Thoracic aorta (tissue), 2 donors: Measurements from ENCODE around the gene FBLN7. TPM values are rescaled to one million over a fixed set of nuclear protein-coding genes. Genes with fewer than 3 reads are reported as not detected.
"Not testable (repeated sequence)": the region's sequence is repeated elsewhere in the genome, so short reads cannot be mapped to it uniquely, and the experiment has no call there.

Experiments used
- ATAC-seq: fragments of 150-250 bp; one replicate; pipeline ENCODE4 v1.8.0; 2017; ENCODE audit warnings: low read depth; ENCODE audit not compliant: insufficient number of reproducible peaks, low FRiP score
- DNase-seq: peaks from one replicate; pipeline ENCODE4 v3.0.0-alpha.2; 2020; ENCODE audit warnings: low spot score
- H3K27ac ChIP-seq, 2 donors: fragments of 200-600 bp; sonication (generic); 1 replicate in 1 of 2; 2 replicates in 1 of 2; pipeline ENCODE4 v1.5.1; 2016; ENCODE audit warnings: mild to moderate bottlenecking in 2 of 2, moderate library complexity in 2 of 2
- H3K27me3 ChIP-seq: fragments of 200-600 bp; sonication (generic); replicated peaks from 2 replicates; pipeline ENCODE4 v1.6.0; 2016; ENCODE audit warnings: mild to moderate bottlenecking; ENCODE audit not compliant: insufficient read depth
- H3K36me3 ChIP-seq: fragments of 200-600 bp; sonication (generic); one replicate; pipeline ENCODE4 v1.5.1; 2016
- H3K4me1 ChIP-seq, 2 donors: fragments of 200-600 bp; sonication (generic); 1 replicate in 1 of 2; 2 replicates in 1 of 2; pipeline versions ENCODE4 v1.5.1 to v1.6.0; 2016; ENCODE audit warnings: low read depth in 2 of 2, mild to moderate bottlenecking in 1 of 2; ENCODE audit not compliant: control insufficient read depth in 1 of 2
- H3K4me3 ChIP-seq: fragments of 200-600 bp; sonication (generic); 2 replicates; pipeline ENCODE4 v1.5.1; 2016; ENCODE audit warnings: mild to moderate bottlenecking
- H3K9me3 ChIP-seq: fragments of 200-600 bp; sonication (generic); 2 replicates; pipeline ENCODE4 v1.5.1; 2016
- total RNA-seq, 2 donors: library from RNA; depleted of rRNA; stranded (reverse); fragments of >200 nt; gene quantifications; one replicate each; pipeline versions ENCODE4 v1.1.0 to v1.2.3, GENCODE V29; 2016
- TF ChIP-seq, protein P1 (sequence below): fragments of 200-600 bp; sonication (generic); IDR thresholded peaks from one replicate; pipeline ENCODE4 v1.5.1; 2019; ENCODE audit warnings: antibody characterized with exemption

Gene FBLN7
- total RNA-seq, 2 donors from 2014 or later = 5.1 to 15.6 TPM

DNA sequence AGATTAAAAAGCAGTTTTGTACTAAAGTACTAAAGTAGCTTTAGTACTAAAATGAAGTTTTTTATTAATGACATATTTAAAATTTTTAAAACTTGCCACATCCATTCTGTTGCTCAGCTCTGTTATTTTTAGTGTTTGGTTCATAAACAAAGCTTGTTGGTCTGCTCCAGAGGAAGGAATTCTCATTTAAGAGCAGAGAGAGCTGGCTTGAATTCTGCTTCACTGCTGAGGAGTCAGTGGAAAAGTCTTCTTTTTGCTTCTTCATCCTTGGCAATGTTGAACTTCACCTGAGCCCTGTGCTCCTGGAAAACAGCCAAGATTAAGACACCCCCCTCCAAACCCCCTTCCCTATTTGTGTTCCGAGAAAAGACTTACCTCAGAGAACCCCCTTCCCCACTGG is 42.5 kb upstream of the FBLN7 start:
- no peak overlapping the region for H3K27ac ChIP-seq
- H3K9me3 ChIP-seq = no peaks in the 10 kb centered on the region
- peaks cover 7 to 11% of the 10 kb centered on the region in 2 donors for H3K4me1 ChIP-seq
- TF ChIP-seq, protein P1, sequence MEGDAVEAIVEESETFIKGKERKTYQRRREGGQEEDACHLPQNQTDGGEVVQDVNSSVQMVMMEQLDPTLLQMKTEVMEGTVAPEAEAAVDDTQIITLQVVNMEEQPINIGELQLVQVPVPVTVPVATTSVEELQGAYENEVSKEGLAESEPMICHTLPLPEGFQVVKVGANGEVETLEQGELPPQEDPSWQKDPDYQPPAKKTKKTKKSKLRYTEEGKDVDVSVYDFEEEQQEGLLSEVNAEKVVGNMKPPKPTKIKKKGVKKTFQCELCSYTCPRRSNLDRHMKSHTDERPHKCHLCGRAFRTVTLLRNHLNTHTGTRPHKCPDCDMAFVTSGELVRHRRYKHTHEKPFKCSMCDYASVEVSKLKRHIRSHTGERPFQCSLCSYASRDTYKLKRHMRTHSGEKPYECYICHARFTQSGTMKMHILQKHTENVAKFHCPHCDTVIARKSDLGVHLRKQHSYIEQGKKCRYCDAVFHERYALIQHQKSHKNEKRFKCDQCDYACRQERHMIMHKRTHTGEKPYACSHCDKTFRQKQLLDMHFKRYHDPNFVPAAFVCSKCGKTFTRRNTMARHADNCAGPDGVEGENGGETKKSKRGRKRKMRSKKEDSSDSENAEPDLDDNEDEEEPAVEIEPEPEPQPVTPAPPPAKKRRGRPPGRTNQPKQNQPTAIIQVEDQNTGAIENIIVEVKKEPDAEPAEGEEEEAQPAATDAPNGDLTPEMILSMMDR = no peak
- DNase-seq = no peak
- H3K27me3 ChIP-seq = no peaks in the 10 kb centered on the region
- no peak overlapping the region for H3K4me3 ChIP-seq
- H3K36me3 ChIP-seq = peaks cover 16% of the 10 kb centered on the region
- ATAC-seq = no peak

DNA sequence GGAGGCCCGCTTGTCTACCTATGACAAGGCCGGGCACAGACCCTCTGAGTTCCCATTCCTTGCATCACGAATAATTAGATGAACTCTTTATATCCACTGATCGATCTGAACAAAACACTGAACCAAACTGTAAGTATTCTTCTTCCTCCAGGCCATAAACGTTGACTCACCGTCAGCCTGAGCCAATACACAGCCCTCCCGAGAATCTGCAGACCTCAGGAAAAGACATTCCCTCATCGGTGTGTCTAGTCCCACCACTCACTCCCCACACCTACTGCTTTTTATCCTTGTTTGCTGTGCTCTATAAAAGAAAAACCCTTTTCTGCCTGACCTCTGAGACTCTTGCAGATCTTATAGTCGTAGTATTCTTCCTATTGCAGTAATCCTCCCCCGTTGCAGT is 42.1 kb upstream of the FBLN7 start:
- no peak overlapping the region for H3K4me3 ChIP-seq
- peaks cover 16% of the 10 kb centered on the region for H3K36me3 ChIP-seq
- H3K27ac ChIP-seq = no peak overlapping the region

DNA sequence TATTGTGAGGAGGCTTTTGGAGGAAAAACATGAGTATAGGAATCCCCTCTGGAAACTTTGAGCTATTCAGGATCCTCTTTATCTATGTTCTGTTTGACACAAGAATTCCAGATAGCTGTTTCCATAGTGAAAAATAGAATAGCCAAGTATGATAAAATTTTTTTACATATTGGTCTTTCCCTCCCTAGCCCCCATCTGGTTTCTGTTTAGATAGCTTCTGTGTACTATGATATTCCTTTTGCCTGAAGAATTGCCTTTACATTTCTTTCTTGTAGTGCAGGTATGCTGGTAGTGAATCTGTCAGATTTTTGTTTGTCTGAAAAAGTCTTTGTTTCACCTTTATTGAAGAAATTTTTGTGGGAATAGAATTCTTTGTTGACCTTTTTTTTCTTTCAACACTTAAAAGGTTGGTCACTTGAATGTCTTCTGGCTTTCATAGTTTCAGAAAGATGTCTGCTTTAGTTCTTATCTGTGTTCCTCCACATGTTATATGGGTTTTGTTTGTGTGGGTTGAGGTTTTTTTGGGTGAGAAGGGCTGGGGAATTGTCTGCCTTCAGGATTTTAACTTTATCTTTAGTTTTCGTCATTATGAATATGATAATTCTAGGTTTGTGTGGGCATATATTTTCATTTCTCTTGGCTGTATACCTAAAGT is 29.9 kb upstream of the FBLN7 start:
- ATAC-seq = no peak
- no peak overlapping the region for H3K27ac ChIP-seq
- TF ChIP-seq, protein P1 = no peak
- peaks cover 4% of the 10 kb centered on the region for H3K9me3 ChIP-seq
- no peaks in the 10 kb centered on the region for H3K27me3 ChIP-seq
- H3K36me3 ChIP-seq = peaks cover 33% of the 10 kb centered on the region
- DNase-seq = no peak
- H3K4me3 ChIP-seq = no peak overlapping the region
- no peaks in the 10 kb centered on the region for H3K4me1 ChIP-seq

More for the DNA sequence above, 42.1 kb upstream of the FBLN7 start:
- TF ChIP-seq, protein P1 = no peak
- H3K27me3 ChIP-seq = no peaks in the 10 kb centered on the region
- no peaks in the 10 kb centered on the region for H3K9me3 ChIP-seq
- peaks cover 7 to 11% of the 10 kb centered on the region in 2 donors for H3K4me1 ChIP-seq
- no peak for DNase-seq
- ATAC-seq = no peak

DNA sequence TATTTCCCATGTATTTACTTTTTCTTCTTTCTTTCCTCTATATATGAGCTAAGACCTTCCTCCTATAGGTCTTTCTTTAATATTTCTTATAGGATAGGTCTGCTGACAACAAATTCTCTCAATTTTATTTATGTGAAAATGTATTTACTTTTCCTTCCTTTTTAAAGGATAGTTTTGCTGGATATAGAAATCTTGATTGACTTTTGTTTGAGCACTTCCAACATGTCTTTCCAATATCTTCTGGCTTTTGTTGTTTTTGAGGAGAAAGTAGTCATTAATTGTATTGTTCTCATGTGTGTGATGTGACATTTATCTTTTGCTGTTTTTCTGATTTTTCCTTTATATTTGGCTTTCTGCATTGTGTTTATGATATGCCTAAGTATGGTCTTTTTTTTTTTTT is 28.9 kb upstream of the FBLN7 start:
- TF ChIP-seq, protein P1 = no peak
- Histone ChIP-seq H3K9me3 (peaks cover 4% of the 10 kb centered on the region), H3K4me3 (no peak overlapping the region), H3K27me3 (no peaks in the 10 kb centered on the region), H3K4me1 (no peaks in the 10 kb centered on the region), H3K36me3 (peaks cover 33% of the 10 kb centered on the region), H3K27ac (no peak overlapping the region)
- ATAC-seq (no peak), DNase-seq (no peak)

DNA sequence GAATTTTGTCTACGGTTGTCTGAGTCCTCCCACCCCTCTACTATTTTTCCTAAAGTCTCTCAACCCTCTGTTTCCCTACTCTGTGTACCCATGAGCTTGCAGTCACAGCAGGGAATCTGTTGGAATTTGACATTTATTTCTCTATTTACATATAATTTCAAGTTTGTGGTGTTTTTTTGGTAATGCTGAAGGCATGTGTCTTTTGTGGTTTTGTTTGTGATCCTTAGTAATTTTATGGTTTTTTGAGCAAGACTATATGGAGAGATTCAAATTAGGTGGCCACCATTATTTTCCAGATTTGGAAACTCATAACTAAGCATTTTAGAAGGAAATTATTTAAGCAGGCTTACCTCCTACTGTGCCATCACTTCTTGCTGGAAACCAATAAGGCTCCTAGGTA is 27.2 kb upstream of the FBLN7 start:
- TF ChIP-seq, protein P1 = no peak
- H3K27ac ChIP-seq = no peak overlapping the region
- H3K36me3 ChIP-seq = peaks cover 33% of the 10 kb centered on the region
- H3K4me3 ChIP-seq = no peak overlapping the region
- peaks cover 4% of the 10 kb centered on the region for H3K9me3 ChIP-seq
- no peaks in the 10 kb centered on the region for H3K27me3 ChIP-seq
- DNase-seq = no peak
- H3K4me1 ChIP-seq = no peaks in the 10 kb centered on the region
- ATAC-seq = no peak

DNA sequence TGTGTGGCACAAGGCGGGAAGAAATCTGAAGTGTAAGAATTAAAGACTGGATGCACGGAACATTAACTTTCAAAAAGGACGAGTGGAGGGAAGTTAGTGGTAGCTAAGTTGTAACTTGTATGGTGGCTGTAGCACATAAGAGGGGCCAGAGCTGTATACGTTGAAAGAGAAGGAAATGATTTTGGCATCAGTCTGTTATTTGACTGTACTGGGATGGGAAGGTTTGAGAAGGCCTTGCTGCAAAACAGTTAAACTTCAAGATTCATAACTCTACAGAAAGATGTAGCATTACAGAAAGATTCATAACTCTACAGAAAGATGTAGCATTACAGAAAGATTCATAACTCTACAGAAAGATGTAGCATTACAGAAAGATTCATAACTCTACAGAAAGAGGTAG is 24.8 kb upstream of the FBLN7 start:
- DNase-seq, H3K9me3 ChIP-seq, H3K27ac ChIP-seq, H3K4me1 ChIP-seq, H3K4me3 ChIP-seq, H3K27me3 ChIP-seq, ATAC-seq: not testable (repeated sequence)
- H3K36me3 ChIP-seq = peaks cover 28% of the 10 kb centered on the region
